ENCODE results near the gene FOXD2.
"Not testable (repeated sequence)": the region's sequence is repeated elsewhere in the genome, so short reads cannot be mapped to it uniquely, and the experiment has no call there.

FOXD2 gene

DNA sequence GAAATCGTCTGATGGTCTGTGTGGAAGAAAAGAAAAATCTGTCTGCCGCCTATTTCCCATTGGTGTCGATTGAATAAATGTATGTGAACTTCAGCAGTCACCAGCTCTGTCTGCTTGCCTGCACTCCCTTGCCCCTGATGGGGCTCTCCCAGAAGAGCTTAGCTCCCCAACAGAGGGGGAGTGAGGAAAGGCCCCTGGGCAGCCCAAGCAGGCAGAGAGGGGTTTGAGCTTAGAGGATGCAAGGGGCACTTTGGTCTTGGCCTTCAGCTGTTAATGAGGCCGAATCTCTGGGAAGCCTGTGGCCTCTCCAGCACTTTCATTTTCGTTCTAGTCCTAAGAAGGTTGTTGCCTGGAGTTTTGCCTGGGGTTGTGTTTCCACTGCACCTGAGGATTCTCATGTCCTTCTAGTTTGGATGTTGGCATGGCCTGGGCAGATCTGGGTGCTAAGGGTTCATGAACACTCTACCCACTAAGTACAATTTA is 2.8 kb downstream of the FOXD2 start:
- no peak for DNase-seq

DNA sequence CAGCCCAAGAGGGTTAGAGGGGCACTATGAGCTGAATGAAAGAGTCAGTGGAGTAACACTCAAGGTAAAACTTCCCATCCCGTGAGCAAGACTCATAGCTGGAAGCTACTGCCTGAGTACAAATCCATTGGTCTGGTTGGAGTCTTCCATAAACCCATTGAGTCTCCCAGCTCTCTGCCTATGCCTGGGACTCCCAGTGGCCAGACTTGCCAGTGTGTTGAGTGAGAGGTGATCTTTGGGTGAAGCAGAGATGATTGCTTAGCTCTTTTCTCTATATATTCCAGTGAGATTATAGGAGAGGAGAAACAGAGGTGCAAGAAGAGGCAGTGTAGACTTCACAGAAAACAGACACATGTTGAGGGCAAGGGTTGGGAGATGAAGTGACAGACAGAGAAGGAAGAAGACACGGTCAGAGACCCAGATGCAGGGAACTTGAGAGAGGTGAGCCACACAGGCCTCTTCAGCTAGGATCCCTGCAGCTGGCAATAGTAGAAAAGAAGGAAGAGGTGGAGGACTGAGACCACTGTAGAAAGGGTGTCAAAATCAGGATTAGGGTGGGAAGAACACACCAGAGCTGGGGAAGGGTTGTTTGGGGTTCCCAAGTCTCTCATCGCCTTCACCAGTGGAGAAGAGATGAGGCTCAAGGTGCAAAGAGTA is 3.7 kb downstream of the FOXD2 start:
- no peak for DNase-seq

DNA sequence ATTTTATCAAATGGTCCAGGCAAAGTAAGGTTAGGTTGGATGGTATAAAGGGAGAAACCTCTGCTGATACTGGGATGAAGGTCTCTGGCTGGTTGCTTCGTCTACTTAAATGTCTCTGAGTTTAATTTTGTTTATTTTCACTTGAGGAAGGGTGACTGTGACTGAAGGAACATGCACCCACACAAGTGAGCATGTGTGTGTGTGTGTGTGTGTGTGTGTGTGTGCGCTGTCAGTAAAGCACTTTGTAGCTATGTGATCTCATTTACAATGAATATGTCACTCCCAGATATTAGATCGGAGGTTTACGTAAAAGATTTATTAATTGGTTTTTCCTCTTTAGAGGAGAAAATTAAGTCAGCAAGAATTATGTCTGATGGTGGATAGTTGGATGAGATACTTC is 4.4 kb downstream of the FOXD2 start:
- DNase-seq: no peak

DNA sequence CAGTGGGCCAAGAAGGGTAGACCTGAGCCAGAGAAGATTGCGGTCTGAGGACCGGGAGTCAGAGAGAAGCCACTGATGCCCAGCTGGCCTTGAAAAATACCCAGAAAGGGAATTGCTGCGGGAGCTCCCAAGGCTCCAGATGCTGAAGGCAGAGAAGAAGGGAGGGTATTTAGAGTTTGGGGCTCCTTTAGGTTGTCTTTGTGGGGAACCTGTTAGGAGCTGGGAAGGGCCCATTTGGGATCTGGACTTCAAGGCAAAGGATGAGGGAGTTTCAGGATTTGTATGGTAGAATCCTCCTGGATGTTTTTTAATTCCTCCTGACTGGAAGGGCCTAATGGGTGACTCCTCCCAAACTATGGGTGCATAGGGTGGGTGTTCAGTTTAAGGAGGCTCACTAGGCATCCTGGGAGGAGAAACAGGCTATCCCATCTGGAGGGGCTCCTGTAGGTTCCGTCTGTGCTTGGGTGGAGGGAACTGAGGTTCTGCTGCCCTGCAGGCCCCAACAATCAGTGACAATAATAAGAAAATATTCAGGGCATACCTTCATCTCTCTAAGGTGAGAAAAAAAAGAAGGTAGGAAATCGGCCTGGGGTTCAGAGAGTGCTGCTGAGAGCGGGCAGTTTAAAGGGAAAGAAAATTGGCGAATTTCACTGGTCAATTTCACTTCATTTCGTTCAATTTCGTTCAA is 5.1 kb downstream of the FOXD2 start:
- DNase-seq: no peak

GRCh38 chr1:47443530-47444296 is 5.9 kb downstream of the FOXD2 start:
- DNase-seq: no peak

- no peak for DNase-seq
Observed at GRCh38 chr1:47444297-47444561, 6.4 kb downstream of the FOXD2 start.

DNA sequence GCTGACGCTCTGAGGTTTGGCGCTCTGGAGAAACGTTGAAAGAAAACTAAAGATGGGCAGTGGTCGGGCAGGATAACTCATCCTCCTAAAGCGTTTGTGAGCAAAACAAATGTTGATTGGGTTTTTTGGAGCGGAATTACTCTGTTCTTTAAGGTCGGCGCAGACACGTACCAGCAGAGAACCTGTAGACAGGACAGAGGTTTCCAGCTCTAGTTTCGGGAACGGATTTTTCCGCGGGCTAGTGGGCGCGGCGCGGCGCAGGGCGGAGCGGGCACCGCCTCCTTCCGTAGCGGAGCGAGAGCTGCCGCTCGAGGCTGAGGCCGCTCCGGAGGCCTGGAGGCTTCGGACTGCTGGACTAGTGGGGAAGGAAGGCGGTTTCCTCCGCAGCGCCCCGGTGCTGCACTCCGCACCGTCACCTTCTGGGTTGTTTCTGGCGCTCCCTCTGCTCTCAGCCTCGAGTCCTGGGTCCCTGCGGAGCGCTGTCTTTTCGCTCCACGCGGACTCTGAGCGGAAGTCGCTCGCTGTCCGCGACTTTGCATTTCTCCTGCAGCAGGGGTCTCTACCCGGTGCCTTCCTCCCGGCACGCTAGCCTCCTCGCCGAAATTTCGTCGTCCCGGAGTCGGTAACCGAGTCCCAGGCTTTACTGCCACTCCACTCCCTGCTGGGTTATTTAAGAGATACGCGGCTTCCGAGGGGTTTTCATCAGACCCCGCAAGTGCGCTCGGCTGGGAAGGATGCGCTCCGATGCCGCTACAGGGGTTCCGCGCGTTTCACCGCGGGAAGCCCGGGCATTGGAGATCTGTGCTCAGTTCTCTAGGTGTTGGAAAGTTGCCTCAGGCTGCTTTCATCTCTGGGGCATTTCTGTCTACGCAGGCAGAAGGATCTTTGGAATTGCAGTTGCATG is 7.0 kb downstream of the FOXD2 start:
- no peak for DNase-seq

DNA sequence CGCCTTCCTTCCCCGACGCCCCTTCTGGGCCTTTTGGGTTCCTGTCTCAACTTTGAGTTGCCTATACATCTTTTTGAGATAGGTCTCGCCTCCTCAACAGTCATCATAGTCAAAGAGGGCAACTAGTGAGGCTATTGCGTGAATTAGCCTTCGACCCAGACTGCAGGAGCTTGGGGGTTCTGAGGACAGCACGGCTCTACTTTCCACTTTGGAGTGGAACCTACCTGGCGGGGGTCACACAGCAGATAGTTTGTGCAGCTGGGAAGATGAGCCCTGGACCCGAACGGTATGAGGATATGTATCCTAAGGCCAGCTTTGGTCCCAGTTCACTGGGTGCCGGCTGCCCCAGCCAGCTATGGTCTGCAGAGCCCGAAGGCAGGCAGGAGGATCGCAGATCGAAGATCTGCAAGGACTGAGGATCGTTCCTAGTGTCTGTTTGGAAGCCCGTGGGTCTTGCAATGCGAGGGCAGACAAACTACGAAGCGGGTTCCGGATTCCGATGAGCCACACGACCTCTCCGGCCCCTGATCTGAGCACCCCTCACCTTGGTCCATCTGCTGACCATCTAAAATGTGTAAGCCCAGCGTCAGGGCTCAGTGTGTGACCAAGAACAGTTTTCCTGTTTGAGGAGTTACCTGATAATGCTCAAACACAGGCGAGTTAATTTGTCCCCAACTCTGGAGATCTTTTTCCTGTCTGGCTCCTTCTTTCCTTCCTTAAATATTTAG is 8.1 kb downstream of the FOXD2 start:
- no peak for DNase-seq

- DNase-seq: no peak
Observed at GRCh38 chr1:47448462-47449222, 10.8 kb downstream of the FOXD2 start.

DNA sequence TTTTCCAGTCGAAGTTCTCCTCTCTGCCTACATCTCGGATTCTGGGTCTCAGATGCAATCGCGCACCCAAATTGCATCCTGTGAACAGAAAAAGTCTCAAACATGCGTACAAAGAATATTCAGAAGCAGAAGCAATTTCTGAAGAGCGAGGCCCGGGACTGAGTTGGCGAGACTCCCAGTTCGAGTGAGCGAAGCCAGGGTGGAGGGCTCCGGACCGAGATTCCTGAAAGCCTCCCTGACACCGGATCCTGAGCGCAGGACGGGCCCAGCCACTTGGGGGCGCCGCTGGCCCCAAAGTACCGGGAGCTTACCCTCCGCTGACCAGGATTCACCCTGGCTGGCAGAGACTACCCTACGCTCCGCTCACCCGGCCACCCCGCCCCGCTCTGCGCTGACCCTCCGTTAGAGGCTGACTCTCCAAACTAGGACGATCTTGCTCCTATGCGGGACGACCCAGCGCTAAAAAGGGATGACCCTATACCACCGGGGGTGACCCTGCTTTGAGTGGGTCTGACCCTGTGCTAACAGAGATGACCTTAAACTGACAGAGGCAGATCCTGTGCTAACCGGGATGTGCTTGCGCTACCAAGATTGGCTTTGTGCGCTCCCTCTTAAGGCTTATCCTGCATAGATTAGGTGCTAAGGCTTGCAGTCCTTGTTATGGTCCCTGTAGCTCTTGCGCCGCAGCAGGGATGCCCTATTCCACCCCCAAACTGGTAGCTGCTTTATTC is 12.1 kb downstream of the FOXD2 start:
- no peak for DNase-seq

GRCh38 chr1:47450606-47451005 is 12.8 kb downstream of the FOXD2 start:
- no peak for DNase-seq

GRCh38 chr1:47452426-47452825 is 14.6 kb downstream of the FOXD2 start:
- no peak for DNase-seq

DNA sequence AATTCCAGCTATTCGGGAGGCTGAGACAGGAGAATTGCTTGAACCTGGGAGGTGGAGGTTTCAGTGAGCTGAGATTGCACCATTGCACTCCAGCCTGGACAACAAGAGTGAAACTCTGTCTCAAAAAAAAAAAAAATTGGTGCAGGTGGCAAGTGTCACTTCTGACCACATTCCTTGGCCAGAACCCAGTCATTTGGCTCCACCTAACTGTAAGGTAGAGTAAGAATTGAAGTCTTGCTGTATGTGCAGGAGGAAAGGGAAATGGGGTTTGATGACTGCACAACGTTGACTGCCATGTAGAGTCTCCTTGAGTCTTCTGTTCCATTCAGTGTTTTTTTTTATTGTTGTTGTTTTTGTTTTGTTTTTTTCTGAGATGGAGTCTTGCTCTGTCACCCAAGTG is 16.1 kb downstream of the FOXD2 start:
- DNase-seq: not testable (repeated sequence)

- no peak for DNase-seq
Observed at GRCh38 chr1:47456250-47456649, 18.4 kb downstream of the FOXD2 start.

DNA sequence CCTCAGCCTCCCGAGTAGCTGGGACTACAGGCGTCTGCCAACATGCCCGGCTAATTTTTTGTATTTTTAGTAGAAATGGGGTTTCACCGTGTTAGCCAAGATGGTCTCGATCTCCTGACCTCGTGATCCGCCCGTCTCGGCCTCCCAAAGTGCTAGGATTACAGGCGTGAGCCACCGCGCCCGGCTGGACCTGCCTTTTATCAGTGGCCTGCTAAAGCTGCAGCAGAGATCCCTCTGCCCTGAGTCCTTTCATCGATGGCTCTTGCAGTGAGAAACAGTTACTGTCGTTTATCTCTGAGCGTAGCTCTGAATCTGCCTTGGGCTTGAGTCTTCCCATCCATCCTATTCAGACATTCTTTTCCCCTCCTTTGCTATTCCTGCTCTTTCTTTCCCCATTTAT is 19.7 kb downstream of the FOXD2 start:
- DNase-seq: not testable (repeated sequence)

DNA sequence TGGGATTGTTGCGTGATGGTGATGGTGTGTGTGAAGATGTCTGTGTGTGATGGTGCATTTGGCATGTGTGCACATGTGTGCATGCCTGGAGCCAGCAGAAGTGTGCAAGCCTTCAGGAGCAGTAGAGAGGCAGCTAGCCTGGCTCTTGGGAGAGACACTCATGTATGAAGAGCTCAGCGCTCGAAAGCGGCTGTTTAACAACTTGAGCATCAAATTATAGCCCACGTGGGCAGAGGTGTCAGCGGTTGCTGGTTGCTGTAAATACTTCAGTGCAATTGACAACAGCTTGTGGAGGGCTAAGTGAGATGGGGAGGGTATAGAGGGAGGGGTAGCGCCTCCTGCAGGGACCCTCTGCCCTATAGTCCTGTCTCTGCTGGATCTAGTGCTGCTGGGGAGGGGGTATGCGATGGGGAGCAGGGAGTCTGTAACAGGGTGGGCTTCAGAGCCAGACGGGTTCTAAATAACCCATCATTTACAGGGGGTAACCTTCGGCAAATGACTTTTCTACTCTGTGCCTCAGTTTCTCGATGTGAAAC is 21.5 kb downstream of the FOXD2 start:
- no peak for DNase-seq

DNA sequence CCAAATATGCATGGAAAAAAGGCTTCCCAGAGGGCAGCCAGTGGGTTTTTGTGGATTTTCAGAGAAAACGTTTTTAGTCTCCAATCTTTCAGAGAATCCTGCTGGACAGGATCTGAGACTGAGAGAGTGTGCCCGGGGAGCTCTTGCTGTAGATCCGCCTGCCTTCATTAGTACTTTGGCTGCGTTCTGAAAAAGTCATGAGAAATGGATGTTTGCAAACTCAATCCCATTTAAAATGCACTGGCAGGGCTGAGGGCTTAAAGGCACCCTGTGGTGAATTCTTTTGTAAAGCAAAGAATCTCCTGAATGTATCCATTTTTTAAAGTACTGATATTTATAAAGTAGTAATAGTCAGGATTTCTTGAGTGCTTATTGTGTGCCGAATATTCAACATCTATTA is 22.2 kb downstream of the FOXD2 start:
- DNase-seq: no peak

- DNase-seq: no peak
Observed at GRCh38 chr1:47460456-47460855, 22.6 kb downstream of the FOXD2 start.

DNA sequence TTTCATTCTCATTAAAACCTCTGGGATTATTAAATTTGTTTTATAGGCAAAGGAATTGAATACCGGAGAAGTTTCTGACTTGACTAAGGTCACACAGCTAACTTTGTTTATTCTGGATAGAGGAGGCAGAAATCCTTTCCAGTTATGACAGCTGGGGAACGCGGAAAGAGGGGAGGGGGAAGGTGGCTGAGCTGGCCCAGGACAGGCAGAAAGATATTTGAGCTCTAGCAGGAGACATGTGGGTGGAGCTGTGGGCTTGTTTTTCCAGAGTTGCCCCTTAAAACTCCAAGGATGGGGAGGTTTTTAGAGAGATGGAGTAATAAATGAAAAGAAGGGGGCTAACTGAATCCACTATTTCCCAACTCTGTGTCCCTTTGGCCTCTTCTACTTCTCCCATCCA is 27.8 kb downstream of the FOXD2 start:
- DNase-seq: no peak

DNA sequence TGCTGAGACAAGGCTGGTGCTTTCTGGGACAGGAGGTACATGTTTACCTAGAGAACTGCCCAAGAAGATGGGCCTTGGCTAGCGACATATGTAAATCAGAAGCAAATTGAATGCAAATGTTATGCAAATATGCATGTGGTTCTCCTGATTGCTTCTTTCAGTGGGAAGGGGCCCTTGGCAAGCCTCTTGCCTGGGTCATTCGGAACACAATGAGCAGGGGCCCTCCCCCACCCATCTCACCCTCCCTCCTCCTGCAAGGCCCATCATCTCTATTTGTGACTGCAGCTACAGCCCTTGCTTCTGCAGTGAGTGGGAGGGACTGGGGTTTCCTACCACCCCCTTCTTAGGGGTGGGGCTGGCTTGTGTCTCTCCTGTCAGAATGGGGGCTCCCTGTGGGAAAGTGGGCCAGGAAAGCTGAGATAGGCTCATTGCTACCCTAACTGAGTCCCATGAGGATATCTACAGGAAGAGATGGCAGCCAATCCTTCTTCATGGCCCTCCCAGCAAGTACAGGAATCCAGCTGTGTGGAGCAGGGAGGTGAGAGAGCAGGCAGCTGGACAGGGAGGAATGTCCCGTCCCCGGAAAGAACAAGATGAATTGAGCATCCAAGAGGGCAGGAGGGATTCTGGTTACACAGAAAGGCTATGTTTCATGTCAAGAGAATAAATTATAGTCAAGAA is 31.0 kb downstream of the FOXD2 start:
- DNase-seq: no peak
